Choroid plexus epithelial cell (primary cell): ENCODE data around the gene DACT3.

Source experiments
- DNase-seq: peaks from one replicate; pipeline ENCODE4 v3.0.0-alpha.2; 2010; ENCODE audit warnings: low read depth
- H3K4me3 ChIP-seq: 2 replicates; pipeline ENCODE4 v1.5.1; 2011; ENCODE audit warnings: low read depth, mild to moderate bottlenecking, control low read depth, low read length, moderate library complexity
- CTCF ChIP-seq: conservative IDR thresholded peaks from 2 replicates; pipeline ENCODE4 v1.5.1; 2011; ENCODE audit warnings: low read depth, mild to moderate bottlenecking, control low read depth, inconsistent platforms, low read length, moderate library complexity

Gene DACT3

GRCh38 chr19:46610851-46611770, 49.9 kb downstream of the DACT3 start:
- no peak for TF ChIP-seq CTCF
- peak; percentile 53 for DNase-seq
- no peak overlapping the region for H3K4me3 ChIP-seq

- TF ChIP-seq CTCF: no peak
- no peak for DNase-seq
- no peak overlapping the region for H3K4me3 ChIP-seq
Observed at GRCh38 chr19:46610413-46610775, 50.6 kb downstream of the DACT3 start.

- DNase-seq: no peak
- no peak for TF ChIP-seq CTCF
Observed at GRCh38 chr19:46609511-46610412, 51.2 kb downstream of the DACT3 start.

GRCh38 chr19:46608581-46609345, 52.2 kb downstream of the DACT3 start:
- no peak overlapping the region for H3K4me3 ChIP-seq
- TF ChIP-seq CTCF: no peak
- DNase-seq: no peak

More at GRCh38 chr19:46609511-46610412, 51.2 kb downstream of the DACT3 start:
- H3K4me3 ChIP-seq: no peak overlapping the region

GRCh38 chr19:46608178-46608577, 52.8 kb downstream of the DACT3 start:
- DNase-seq: no peak
- H3K4me3 ChIP-seq: no peak overlapping the region
- TF ChIP-seq CTCF: no peak

GRCh38 chr19:46607448-46607841, 53.5 kb downstream of the DACT3 start:
- no peak overlapping the region for H3K4me3 ChIP-seq
- DNase-seq: no peak
- TF ChIP-seq CTCF: no peak
